GM12878 (cell line): ENCODE measurements around the gene CCDC97. TPM values are rescaled to one million over a fixed set of nuclear protein-coding genes. Genes with fewer than 3 reads are reported as not detected.

Source experiments
- ATAC-seq: fragments of 200-7000 bp; cut with Tn5 transposase; 3 replicates; pipeline ENCODE4 v1.9.1; 2020; ENCODE audit warnings: mild to moderate bottlenecking, moderate library complexity
- BruUV-seq: library from RNA; stranded (reverse); fragments of 400-500 nt; replicated peaks from 2 replicates; lab custom pipeline; 2021; lab: Mats Ljungman, UMichigan
- CTCF ChIA-PET: fragments of 300-600 bp; sonication (Branson Sonifier 250); formaldehyde crosslinking; extraction: SDS; loops from one replicate; lab custom pipeline; 2021; ENCODE audit warnings: inconsistent platforms; lab: Yijun Ruan, JAX
- POLR2A ChIA-PET: fragments of 350-600 bp; formaldehyde crosslinking; extraction: SDS; loops from one replicate; lab custom pipeline; 2021; ENCODE audit warnings: inconsistent platforms; lab: Charles Lee
- RAD21 ChIA-PET: fragments of 300-600 bp; sonication (Branson Sonifier 250); formaldehyde crosslinking; loops from one replicate; lab custom pipeline; 2023; ENCODE audit warnings: antibody characterized with exemption; ENCODE audit not compliant: unreplicated experiment; lab: Charles Lee
- SMC1A ChIA-PET: fragments of 300-600 bp; sonication (Branson Sonifier 250); formaldehyde crosslinking; loops from one replicate; lab custom pipeline; 2023; ENCODE audit not compliant: unreplicated experiment, uncharacterized antibody; lab: Charles Lee
- DNase-seq: peaks from one replicate; pipeline ENCODE4 v3.0.0-alpha.2; 2011; ENCODE audit warnings: low read depth, low spot score
- FAIRE-seq: peaks from 3 replicates; lab custom pipeline; 2011; peaks lifted over from hg19 to GRCh38; lab: Jason Lieb, UNC
- H2AFZ ChIP-seq: 2 replicates; pipeline ENCODE4 v1.6.0; 2011; ENCODE audit warnings: low read depth, low read length, control low read depth; ENCODE audit not compliant: control insufficient read depth
- H3K27ac ChIP-seq: 2 replicates; pipeline ENCODE4 v1.5.1; 2011; ENCODE audit warnings: control low read depth; ENCODE audit not compliant: control insufficient read depth, insufficient read depth
- H3K27me3 ChIP-seq, 2 experiments: replicated peaks in 1 of 2; 2 replicates each; pipeline versions ENCODE4 v1.6.0 to v1.6.1; 2011; ENCODE audit warnings: low read length in 1 of 2; ENCODE audit not compliant: control insufficient read depth in 2 of 2, insufficient read depth in 2 of 2
- H3K36me3 ChIP-seq, 2 experiments: 2 replicates each; pipeline ENCODE4 v1.5.1; 2011; ENCODE audit warnings: low read length in 1 of 2; ENCODE audit not compliant: control insufficient read depth in 2 of 2, insufficient read depth in 2 of 2
- H3K4me1 ChIP-seq: 2 replicates; pipeline ENCODE4 v1.6.1; 2011; ENCODE audit warnings: mild to moderate bottlenecking, low read length, moderate library complexity, mixed read lengths; ENCODE audit not compliant: control insufficient read depth, insufficient read depth
- H3K4me2 ChIP-seq: 2 replicates; pipeline ENCODE4 v1.6.0; 2011; ENCODE audit warnings: control low read depth; ENCODE audit not compliant: control insufficient read depth, insufficient read depth
- H3K4me3 ChIP-seq: fragments of 200-600 bp; sonication (generic); 2 replicates; pipeline ENCODE4 v1.5.1; 2016
- H3K79me2 ChIP-seq: 2 replicates; pipeline ENCODE4 v1.6.0; 2011; ENCODE audit warnings: low read length; ENCODE audit not compliant: control insufficient read depth, insufficient read depth
- H3K9ac ChIP-seq: 2 replicates; pipeline ENCODE4 v1.8.0; 2011; ENCODE audit warnings: low read length, control low read depth, mixed read lengths; ENCODE audit not compliant: control insufficient read depth, insufficient read depth
- H3K9me3 ChIP-seq: replicated peaks from 3 replicates; pipeline ENCODE4 v1.5.1; 2011; ENCODE audit warnings: mild to moderate bottlenecking, low read length; ENCODE audit not compliant: control insufficient read depth, insufficient read depth
- H4K20me1 ChIP-seq: 2 replicates; pipeline ENCODE4 v1.6.0; 2011; ENCODE audit not compliant: control insufficient read depth, insufficient read depth
- CBX3 ChIP-seq: fragments of 200-600 bp; sonication (generic); IDR thresholded peaks from 2 replicates; pipeline ENCODE4 v1.6.1; 2016; ENCODE audit warnings: low read depth, borderline replicate concordance
- CEBPB ChIP-seq, 2 experiments: fragments of 150-350 bp in 1 of 2; IDR thresholded peaks; 2 replicates each; pipeline ENCODE4 v1.6.1; 2012 to 2014; ENCODE audit warnings: low read depth in 2 of 2, low read length in 2 of 2, borderline replicate concordance in 1 of 2, inconsistent platforms in 1 of 2
- EZH2 ChIP-seq: IDR thresholded peaks from 2 replicates; pipeline ENCODE4 v1.6.1; 2012; ENCODE audit warnings: low read depth, mild to moderate bottlenecking, control low read depth, inconsistent platforms, low read length, borderline replicate concordance; ENCODE audit not compliant: control insufficient read depth
- GATAD2B ChIP-seq: fragments of 450-650 bp; conservative IDR thresholded peaks from 2 replicates; pipeline ENCODE4 v1.6.1; 2017; ENCODE audit warnings: low read depth, mild to moderate bottlenecking, moderate library complexity
- IRF4 ChIP-seq: IDR thresholded peaks from 2 replicates; pipeline ENCODE4 v1.6.1; 2011; ENCODE audit warnings: low read depth, low read length
- KLF5 ChIP-seq: fragments of 450-650 bp; IDR thresholded peaks from 2 replicates; pipeline ENCODE4 v1.6.1; 2014; ENCODE audit warnings: mild to moderate bottlenecking; ENCODE audit not compliant: partially characterized antibody
- MAX ChIP-seq: IDR thresholded peaks from 2 replicates; pipeline ENCODE4 v1.6.1; 2012; ENCODE audit warnings: low read depth, low read length, improper control_type of control experiment
- MXI1 ChIP-seq: fragments of 150-350 bp; IDR thresholded peaks from 2 replicates; pipeline ENCODE4 v1.6.1; 2011; ENCODE audit warnings: low read depth, mild to moderate bottlenecking, inconsistent platforms, low read length, improper control_type of control experiment
- PAX5 ChIP-seq: IDR thresholded peaks from 2 replicates; pipeline ENCODE4 v1.6.1; 2011; ENCODE audit warnings: low read depth, low read length, borderline replicate concordance
- POLR2AphosphoS5 ChIP-seq: IDR thresholded peaks from 2 replicates; pipeline ENCODE4 v1.6.1; 2011; ENCODE audit warnings: mild to moderate bottlenecking, low read length, inconsistent platforms
- RBBP5 ChIP-seq: fragments of 200-600 bp; sonication (generic); conservative IDR thresholded peaks from 2 replicates; pipeline ENCODE4 v1.6.1; 2016
- RUNX3 ChIP-seq: IDR thresholded peaks from 2 replicates; pipeline ENCODE4 v1.6.1; 2012; ENCODE audit warnings: low read length, inconsistent platforms
- SP1 ChIP-seq: IDR thresholded peaks from one replicate; pipeline ENCODE4 v1.6.1; 2011; ENCODE audit warnings: low read depth, low read length
- SPI1 ChIP-seq: IDR thresholded peaks from 2 replicates; pipeline ENCODE4 v1.6.1; 2011; ENCODE audit warnings: low read depth, mild to moderate bottlenecking, low read length, moderate library complexity, borderline replicate concordance; ENCODE audit not compliant: insufficient read depth
- YY1 ChIP-seq: IDR thresholded peaks from 2 replicates; pipeline ENCODE4 v1.6.1; 2011; ENCODE audit warnings: low read depth, mild to moderate bottlenecking, low read length
- ZNF274 ChIP-seq: IDR thresholded peaks from one replicate; pipeline ENCODE4 v1.8.0; 2011; ENCODE audit not compliant: insufficient read length, insufficient read depth
- WGBS: methylation state at CpG from one replicate; pipeline ENCODE4 v1.1.6; 2016; ENCODE audit warnings: low lambda C conversion rate; ENCODE audit not compliant: insufficient replicate concordance, insufficient coverage; ENCODE audit errors: missing lambda C conversion rate; 5-methylcytosine and 5-hydroxymethylcytosine counted together
- in situ Hi-C: fragments of 300-500 bp; cut with MboI; formaldehyde crosslinking; loops from 9 replicates; pipeline ENCODE4 v1.14.3; 2018; ENCODE audit warnings: mixed read lengths
- intact Hi-C: fragments of 100-400 bp; cut with micrococcal nuclease; formaldehyde crosslinking; loops from one replicate; pipeline ENCODE4 v1.14.2; 2022; ENCODE audit not compliant: unreplicated experiment
- polyA plus RNA-seq, 11 experiments: library from polyadenylated mRNA; depleted of rRNA in 4 of 11; unstranded in 6 of 11; stranded (reverse) in 5 of 11; fragments of >200 nt; fragmentation: Nextera tagmentation in 4 of 11; fragmentation: Illumina TruSeq in 1 of 11; extraction: Ambion mirVana in 4 of 11; extraction: Trizol in 1 of 11; gene quantifications; 1 replicate in 1 of 11; 2 replicates in 10 of 11; pipeline versions ENCODE4 v1.2.1 to v1.2.3, GENCODE V29; 2011 to 2016; ENCODE audit warnings: inconsistent platforms in 2 of 11, missing spikeins in 2 of 11, low read depth in 1 of 11
- total RNA-seq, 4 experiments: library from RNA; depleted of rRNA in 3 of 4; stranded (reverse); fragments of >200 nt in 3 of 4; fragmentation: Illumina TruSeq in 1 of 4; extraction: Trizol in 1 of 4; gene quantifications; 2 replicates each; pipeline versions ENCODE4 v1.2.1 to v1.2.3, GENCODE V29; 2013 to 2021

CCDC97 gene
- total and polyA plus RNA-seq, 10 of the 15 experiments (the other 5 are each of a cell fraction or from before 2014, with no cell fraction given), result 1.8 to 34.1 (median 18.8) TPM

GRCh38 chr19:41296433-41296871, 13.5 kb upstream of the CCDC97 start:
- 23% methylated on average over 2 of the region's 2 CpGs for WGBS
- CTCF ChIA-PET, result interaction anchor here (2.1 to 7.5 kb wide), 3 partner anchors 12 to 33 kb away, joined by 11 to 50 read pairs (median 13); partner anchors contain the start of gene HNRNPUL1
- no peak overlapping the region for H3K9ac ChIP-seq
- no peaks in the 10 kb centered on the region for H3K9me3 ChIP-seq
- H3K4me1 ChIP-seq, result peaks cover 43% of the 10 kb centered on the region
- no peak overlapping the region for H3K4me3 ChIP-seq
- SMC1A ChIA-PET, result interaction anchor here (1.0 to 4.1 kb wide), 2 partner anchors 11 to 25 kb away, joined by 3 to 36 read pairs; no protein-coding TSS in a partner anchor
- peaks cover 52 to 69% of the 10 kb centered on the region in 2 experiments for H3K36me3 ChIP-seq
- RAD21 ChIA-PET, result interaction anchor here (1.5 to 3.4 kb wide), 3 partner anchors 11 to 143 kb away, joined by 4 to 23 read pairs (median 6); partner anchors contain the start of gene DMAC2
- POLR2A ChIA-PET, result interaction anchor here (1.0 kb wide), 1 partner anchor 30 kb away, joined by 3 read pairs; no protein-coding TSS in a partner anchor
- intact Hi-C loops (no loop called here), in situ Hi-C loops (no loop called here)
- no peaks in the 10 kb centered on the region for H3K27me3 ChIP-seq
- DNase-seq (no peak), FAIRE-seq (no peak), ATAC-seq (peak; percentile 22)
- H4K20me1 ChIP-seq, result no peaks in the 10 kb centered on the region
- H3K27ac ChIP-seq, result peak overlapping the region; percentile 95
- no peak overlapping the region for H2AFZ ChIP-seq
- TF ChIP-seq RUNX3 (peak; percentile 55; the same call in 1 of the 2 replicates), SP1 (no peak)
- no TSS peak for BruUV-seq
- peaks cover 10% of the 10 kb centered on the region for H3K79me2 ChIP-seq
- peak overlapping the region; percentile 47; the same call in 1 of the 2 replicates for H3K4me2 ChIP-seq

GRCh38 chr19:41297628-41298347, 12.2 kb upstream of the CCDC97 start:
- intact Hi-C loops (no loop called here), in situ Hi-C loops (no loop called here)
- FAIRE-seq (peak; percentile 93), DNase-seq (peak; percentile 64), ATAC-seq (peak; percentile 94)
- Histone ChIP-seq H3K4me2 (peak overlapping the region; percentile 92), H3K4me1 (peaks cover 56% of the 10 kb centered on the region), H3K4me3 (peak overlapping the region; percentile 1; the same call in 1 of the 2 replicates), H3K79me2 (peaks cover 10% of the 10 kb centered on the region), H3K36me3 (peaks cover 49 to 59% of the 10 kb centered on the region in 2 experiments), H2AFZ (no peak overlapping the region), H3K27me3 (no peaks in the 10 kb centered on the region), H3K9ac (peak overlapping the region; percentile 54), H3K9me3 (no peaks in the 10 kb centered on the region), H4K20me1 (no peaks in the 10 kb centered on the region), H3K27ac (peak overlapping the region; percentile 95)
- BruUV-seq, result no TSS peak
- CTCF ChIA-PET, result interaction anchor here (0.6 to 7.5 kb wide), 14 partner anchors 8 to 1074 kb away, joined by 3 to 50 read pairs (median 4); partner anchors contain the start of genes B9D2 and HNRNPUL1
- POLR2A ChIA-PET, result interaction anchor here (0.5 to 3.2 kb wide), 5 partner anchors 13 to 516 kb away, joined by 3 to 11 read pairs (median 4); partner anchors contain the start of gene HNRNPUL1
- RAD21 ChIA-PET, result interaction anchor here (1.0 to 3.4 kb wide), 8 partner anchors 10 to 142 kb away, joined by 3 to 23 read pairs (median 4); partner anchors contain the start of gene DMAC2
- WGBS, result 3% methylated on average over 7 of the region's 7 CpGs
- SMC1A ChIA-PET, result interaction anchor here (0.6 to 4.1 kb wide), 7 partner anchors 10 to 888 kb away, joined by 3 to 36 read pairs (median 4); partner anchors contain the start of genes B9D2 and HNRNPUL1
- TF ChIP-seq CEBPB (IDR thresholded peaks at IDR 0.05; ENCODE audit: borderline replicate concordance in 1 of 2, low read depth in 2 of 2, low read length in 2 of 2) (no peak), ZNF274 (no peak), YY1 (peak; percentile 6; the same call in 1 of the 2 replicates), MAX (no peak), EZH2 (no peak), KLF5 (no peak), CBX3 (no peak), MXI1 (0 out of 2 replicates have a peak, but pooled peaks have one; percentile 29), GATAD2B (no peak), IRF4 (peak; percentile 68), SPI1 (no peak), RBBP5 (no peak), PAX5 (peak; percentile 92), POLR2AphosphoS5 (peak; percentile 63; the same call in 1 of the 2 replicates)
